ENCODE data around the gene C7orf33. TPM values are rescaled to one million over a fixed set of nuclear protein-coding genes. Genes with fewer than 3 reads are reported as not detected.
"Not testable (repeated sequence)": the region's sequence is repeated elsewhere in the genome, so short reads cannot be mapped to it uniquely, and the experiment has no call there.

Gene C7orf33, protein sequence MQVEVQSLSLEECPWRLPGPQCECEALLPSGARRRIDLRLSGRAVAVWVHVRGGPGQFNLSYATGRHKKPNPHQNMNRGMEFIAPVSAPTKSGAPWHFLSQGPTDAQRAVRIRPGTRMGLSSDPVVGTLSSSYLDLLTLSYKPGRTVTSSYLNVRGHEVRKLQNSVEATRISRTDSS
- total RNA-seq, result not detected

GRCh38 chr7:148590471-148590870 is at the start of gene C7orf33:
Gene C7orf33 (plus strand): TSS chr7:148590766. CDS start chr7:148590926, 160 bp downstream.
- ChIA-PET CTCF (no interaction called here), POLR2A (no interaction called here)

DNA sequence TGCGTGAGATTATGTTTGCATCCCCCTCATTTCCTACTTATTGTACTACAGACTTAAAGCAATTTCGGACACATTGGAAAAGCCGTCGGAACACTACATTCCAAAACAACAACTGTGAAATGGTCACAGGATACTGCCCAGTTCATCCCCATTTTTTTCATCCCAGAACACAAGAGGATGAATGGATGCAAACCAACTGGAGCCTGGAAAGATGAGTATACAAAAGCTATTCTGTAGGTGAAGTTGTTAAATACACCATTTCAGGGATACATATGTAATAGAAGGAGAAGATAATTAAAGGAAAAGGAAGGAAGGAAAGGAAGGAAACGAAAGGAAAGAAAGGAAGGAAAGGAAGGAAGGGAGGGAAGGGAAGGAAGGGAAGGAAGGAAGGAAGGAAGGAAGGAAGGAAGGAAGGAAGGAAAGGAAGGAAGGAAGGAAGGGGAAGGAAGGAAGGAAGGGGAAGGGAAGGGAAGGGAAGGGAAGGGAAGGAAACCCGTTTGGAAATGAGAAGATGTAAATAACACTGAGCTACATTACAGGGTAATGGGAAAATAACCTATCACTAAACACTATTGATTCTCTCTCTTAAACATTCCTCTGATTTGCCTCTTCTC is 48.6 kb upstream of the C7orf33 start:
- POLR2A ChIA-PET, result no interaction called here
- CTCF ChIA-PET, result no interaction called here

GRCh38 chr7:148543302-148543701 is 47.3 kb upstream of the C7orf33 start:
- CTCF ChIA-PET, result no interaction called here
- POLR2A ChIA-PET, result no interaction called here

GRCh38 chr7:148545172-148545571 is 45.4 kb upstream of the C7orf33 start:
- ChIA-PET CTCF (no interaction called here), POLR2A (no interaction called here)

DNA sequence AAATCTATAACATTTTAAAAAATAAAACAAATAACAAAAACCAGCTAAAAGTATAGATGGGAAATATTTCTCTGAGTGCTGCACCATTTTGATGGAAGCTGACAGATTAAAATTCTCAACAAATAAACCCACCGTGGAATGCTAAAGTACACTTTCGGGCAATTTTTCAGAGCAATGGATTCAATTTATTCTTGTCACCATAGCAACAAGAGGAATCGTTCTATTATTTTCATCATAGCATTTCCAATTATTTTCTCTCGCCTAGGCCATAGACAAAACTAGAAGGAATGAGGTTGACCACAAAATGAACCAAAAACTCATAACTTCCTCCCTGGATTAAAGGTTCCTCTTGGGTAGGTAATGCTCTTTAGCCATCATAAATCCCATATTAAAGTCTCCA is 44.6 kb upstream of the C7orf33 start:
- POLR2A ChIA-PET, result no interaction called here
- CTCF ChIA-PET, result no interaction called here

- ChIA-PET POLR2A (no interaction called here), CTCF (interaction anchor here (0.5 to 0.7 kb wide), 2 partner anchors 40 to 520 kb away, joined by 3 to 4 read pairs; no protein-coding TSS in a partner anchor)
Observed at GRCh38 chr7:148546857-148547256, 43.7 kb upstream of the C7orf33 start.

DNA sequence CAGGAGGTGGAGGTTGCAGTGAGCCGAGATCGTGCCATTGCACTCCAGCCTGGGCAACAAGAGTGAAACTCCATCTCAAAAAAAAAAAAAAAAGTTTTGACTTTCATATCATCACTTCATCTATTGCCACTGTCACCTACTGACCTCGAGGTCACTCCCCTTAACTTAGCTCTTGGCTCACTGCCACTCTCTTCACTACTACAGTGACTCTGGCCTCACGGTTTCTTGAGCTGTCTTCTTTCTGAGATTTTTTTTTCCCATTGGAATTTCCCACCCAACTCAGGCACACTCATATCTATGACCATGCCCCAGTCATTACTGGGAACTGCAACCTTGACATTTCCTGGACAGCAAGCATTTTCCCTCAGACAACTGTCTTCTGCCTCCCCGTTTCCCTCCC is 42.6 kb upstream of the C7orf33 start:
- ChIA-PET CTCF (no interaction called here), POLR2A (no interaction called here)

GRCh38 chr7:148553979-148554378 is 36.6 kb upstream of the C7orf33 start:
- CTCF ChIA-PET, result interaction anchor here (0.7 kb wide), 1 partner anchor 113 kb away, joined by 3 read pairs; no protein-coding TSS in a partner anchor
- POLR2A ChIA-PET, result interaction anchor here (0.7 kb wide), 1 partner anchor 113 kb away, joined by 6 read pairs; no protein-coding TSS in a partner anchor

- CTCF ChIA-PET, result interaction anchor here (0.6 kb wide), 1 partner anchor 43 kb away, joined by 3 read pairs; no protein-coding TSS in a partner anchor
- POLR2A ChIA-PET, result no interaction called here
Observed at GRCh38 chr7:148556892-148557291, 33.7 kb upstream of the C7orf33 start.

GRCh38 chr7:148558914-148559313 is 31.7 kb upstream of the C7orf33 start:
- ChIA-PET CTCF (no interaction called here), POLR2A (no interaction called here)

DNA sequence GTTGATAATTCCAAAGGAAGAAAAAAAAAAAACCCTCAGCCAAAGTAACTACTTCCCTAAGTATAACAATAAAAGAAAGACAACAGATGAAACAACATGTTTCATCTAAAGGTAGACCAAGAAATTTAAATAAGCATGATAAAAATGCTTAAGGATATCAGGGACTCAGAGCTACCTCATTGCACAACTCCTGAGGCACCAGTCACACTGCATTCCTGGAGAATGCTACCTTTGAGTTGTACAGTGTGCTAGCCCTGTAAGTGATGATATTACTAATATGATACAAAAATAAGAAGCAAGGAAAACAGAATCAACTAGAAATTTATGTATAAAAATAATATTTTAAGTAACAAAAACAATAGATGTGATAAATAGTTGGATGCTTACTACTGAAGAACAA is 29.5 kb upstream of the C7orf33 start:
- POLR2A ChIA-PET, result interaction anchor here (0.7 kb wide), 1 partner anchor 136 kb away, joined by 3 read pairs; no protein-coding TSS in a partner anchor
- CTCF ChIA-PET, result interaction anchor here (1.6 kb wide), 1 partner anchor 15 kb away, joined by 4 read pairs; no protein-coding TSS in a partner anchor

DNA sequence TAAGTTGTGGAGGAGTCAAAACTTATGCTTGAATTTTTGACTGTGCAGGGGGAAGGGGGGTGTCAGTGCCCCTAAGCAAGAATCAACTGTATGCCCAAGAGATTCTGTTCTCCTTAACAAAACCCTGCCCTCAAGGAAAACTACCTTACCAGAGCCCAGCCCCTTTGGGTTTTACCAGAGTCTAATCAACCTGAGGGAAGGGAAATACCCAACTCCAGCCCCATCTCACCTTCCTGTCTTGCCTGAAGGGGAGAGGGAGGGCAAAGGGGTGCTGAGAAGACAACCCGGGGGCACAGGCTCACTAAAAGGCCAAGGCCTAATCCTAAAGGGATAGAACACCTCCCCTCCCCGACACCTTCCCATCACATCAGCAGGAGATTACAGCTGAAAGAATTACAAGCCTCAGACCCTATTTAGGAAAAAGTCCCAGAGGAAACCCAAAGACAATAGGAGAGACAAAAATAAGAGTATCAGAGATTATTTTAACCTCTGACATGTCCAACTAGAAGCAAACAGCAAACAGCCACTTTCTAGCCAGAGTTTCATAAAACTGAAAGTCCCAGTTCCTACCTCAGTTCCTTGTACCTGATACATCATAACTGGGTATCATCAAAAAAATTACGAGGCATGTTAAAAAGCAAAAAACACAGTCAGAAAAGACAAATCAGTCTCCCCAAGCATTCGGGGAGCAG is 26.8 kb upstream of the C7orf33 start:
- POLR2A ChIA-PET, result no interaction called here
- CTCF ChIA-PET, result interaction anchor here (2.4 kb wide), 1 partner anchor 12 kb away, joined by 12 read pairs; no protein-coding TSS in a partner anchor

GRCh38 chr7:148564275-148564951 is 26.2 kb upstream of the C7orf33 start:
- ChIA-PET POLR2A (interaction anchor here (0.6 kb wide), 1 partner anchor 20 kb away, joined by 4 read pairs; no protein-coding TSS in a partner anchor), CTCF (interaction anchor here (1.2 to 2.4 kb wide), 2 partner anchors 11 to 37 kb away, joined by 3 to 12 read pairs; no protein-coding TSS in a partner anchor)

DNA sequence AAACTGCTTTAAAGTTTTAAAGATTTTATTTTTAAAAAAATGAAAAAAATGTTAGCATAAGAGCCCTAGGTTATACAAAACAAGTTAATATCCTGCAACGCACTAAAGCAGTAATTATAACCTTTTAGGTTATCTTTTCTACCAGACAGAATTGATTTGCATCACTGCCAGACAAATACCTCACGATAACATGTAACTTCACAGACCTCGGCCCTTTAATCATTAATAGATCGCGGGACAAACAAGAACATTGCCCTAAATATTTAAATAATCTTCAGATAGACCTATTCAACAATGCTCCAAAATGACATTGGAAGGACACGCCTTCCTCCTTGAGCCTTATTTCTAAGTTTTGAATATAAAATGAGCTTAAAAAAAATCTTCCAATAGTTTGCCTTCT is 23.8 kb upstream of the C7orf33 start:
- ChIA-PET POLR2A (no interaction called here), CTCF (interaction anchor here (0.7 kb wide), 1 partner anchor 9 kb away, joined by 4 read pairs; no protein-coding TSS in a partner anchor)

DNA sequence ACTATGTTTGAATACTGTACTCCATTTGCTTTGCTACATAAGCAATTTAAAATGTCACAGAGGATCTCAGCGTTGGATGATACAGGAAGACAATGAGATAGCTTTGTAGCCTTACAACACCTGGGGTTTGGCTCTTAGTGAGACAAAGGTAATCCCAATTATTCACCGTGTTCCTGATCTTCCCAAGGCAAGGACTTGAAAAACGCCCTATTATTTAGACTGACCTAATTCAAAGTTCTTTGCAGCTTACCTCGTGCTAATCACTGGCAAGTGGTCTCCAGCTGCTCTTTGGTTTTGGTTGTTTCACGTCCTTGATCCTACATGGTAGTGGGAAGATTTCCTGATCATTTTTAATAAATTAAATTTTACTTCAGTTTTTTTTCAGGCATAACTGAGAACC is 23.0 kb upstream of the C7orf33 start:
- ChIA-PET CTCF (interaction anchor here (0.7 kb wide), 1 partner anchor 8 kb away, joined by 4 read pairs; no protein-coding TSS in a partner anchor), POLR2A (no interaction called here)

GRCh38 chr7:148570510-148570909 is 20.1 kb upstream of the C7orf33 start:
- CTCF ChIA-PET, result no interaction called here
- POLR2A ChIA-PET, result no interaction called here

DNA sequence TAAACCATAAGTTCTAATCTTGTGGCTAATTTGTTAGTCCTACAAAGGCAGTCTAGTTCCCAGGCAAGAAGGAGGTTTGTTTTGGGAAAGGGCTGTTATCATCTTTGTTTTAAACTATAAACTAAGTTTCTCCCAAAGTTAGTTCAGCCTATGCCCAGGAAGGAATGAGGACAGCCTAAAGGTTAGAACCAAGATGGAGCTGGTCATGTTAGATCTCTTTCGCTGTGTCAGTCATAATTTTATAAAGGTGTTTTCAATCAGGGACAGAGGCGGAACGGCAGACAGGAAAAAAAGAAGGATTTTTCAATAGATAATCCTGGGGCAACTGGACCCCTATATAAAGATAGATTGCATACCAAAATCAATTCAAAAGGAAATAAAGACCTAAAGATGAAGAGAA is 19.6 kb upstream of the C7orf33 start:
- CTCF ChIA-PET, POLR2A ChIA-PET: not testable (repeated sequence)

DNA sequence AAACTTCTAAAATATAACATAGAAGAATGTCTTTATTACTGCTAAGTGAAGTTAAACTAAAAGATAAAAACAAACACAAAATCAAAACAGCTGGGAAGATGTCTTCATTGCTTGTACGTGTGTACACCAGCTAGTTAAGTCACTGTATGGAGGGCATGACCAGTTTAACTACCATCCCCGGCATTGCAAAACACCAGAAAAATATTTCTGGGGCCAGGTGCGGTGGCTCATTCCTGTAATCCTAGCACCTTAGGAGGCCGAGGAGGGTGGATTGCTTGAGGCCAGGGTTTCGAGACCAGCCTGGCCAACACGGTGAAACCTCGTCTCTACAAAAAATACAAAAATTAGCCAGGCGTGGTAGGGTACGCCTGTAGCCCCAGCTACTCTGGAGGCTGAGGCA is 19.2 kb upstream of the C7orf33 start:
- ChIA-PET CTCF (interaction anchor here (0.9 kb wide), 1 partner anchor 395 kb away, joined by 3 read pairs; no protein-coding TSS in a partner anchor), POLR2A (no interaction called here)

GRCh38 chr7:148572067-148572522 is 18.5 kb upstream of the C7orf33 start:
- ChIA-PET CTCF (interaction anchor here (0.9 kb wide), 1 partner anchor 394 kb away, joined by 3 read pairs; no protein-coding TSS in a partner anchor), POLR2A (no interaction called here)

DNA sequence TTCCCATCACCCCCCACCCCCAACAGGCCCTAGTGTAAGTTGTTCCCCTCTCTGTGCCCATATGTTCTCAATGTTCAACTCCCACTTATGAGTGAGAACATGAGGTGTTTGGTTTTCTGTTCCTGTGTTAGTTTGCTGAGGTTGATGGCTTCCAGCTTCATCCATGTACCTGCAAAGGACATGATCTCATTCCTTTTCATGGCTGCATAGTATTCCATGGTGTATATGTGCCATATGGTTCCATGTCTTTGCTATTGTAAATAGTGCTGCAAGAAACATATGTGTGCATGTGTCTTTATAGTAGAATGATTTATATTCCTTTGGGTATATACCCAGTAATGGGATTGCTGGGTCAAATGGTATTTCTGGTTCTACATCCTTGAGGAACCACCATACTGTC is 17.0 kb upstream of the C7orf33 start:
- POLR2A ChIA-PET, result not testable (repeated sequence)
- CTCF ChIA-PET, result interaction anchor here (0.6 kb wide), 1 partner anchor 514 kb away, joined by 3 read pairs; no protein-coding TSS in a partner anchor

All from activated CD8-positive, alpha-beta memory T cell treated with anti-CD3 and anti-CD28 coated beads for 36 hours (primary cell).